Posterior cingulate gyrus (tissue), 11 donors: ENCODE measurements around the gene ARHGEF11.

ENCODE experiments used
- DNase-seq, 10 donors: peaks; one replicate each; pipeline versions ENCODE4 v3.0.0 to v3.0.0-alpha.2; 2020 to 2021; ENCODE audit warnings: mixed read lengths in 3 of 10
- intact Hi-C: fragments of 100-400 bp; cut with DNase I; formaldehyde crosslinking; loops from one replicate; pipeline ENCODE4 v1.15.1; 2023

The ARHGEF11 gene

GRCh38 chr1:156889802-156890580 lies 155.6 kb downstream of the ARHGEF11 start:
- intact Hi-C loops = loop anchor here (5.0 to 10.0 kb wide), 2 partner anchors 55 to 93 kb away; no protein-coding TSS in a partner anchor
- DNase-seq = peak; percentile 59 to 97 (median 83)

GRCh38 chr1:156887734-156888133 lies 157.8 kb downstream of the ARHGEF11 start:
- DNase-seq = no peak
- intact Hi-C loops = no loop called here

- intact Hi-C loops = no loop called here
- DNase-seq = no peak
Measured at GRCh38 chr1:156887317-156887716, 158.2 kb downstream of the ARHGEF11 start.

- intact Hi-C loops = no loop called here
- DNase-seq = no peak
Measured at GRCh38 chr1:156886583-156887281, 158.8 kb downstream of the ARHGEF11 start.

- no peak for DNase-seq
- intact Hi-C loops = no loop called here
Measured at GRCh38 chr1:156885880-156886355, 159.6 kb downstream of the ARHGEF11 start.

- DNase-seq = no peak
- intact Hi-C loops = no loop called here
Measured at GRCh38 chr1:156885314-156885713, 160.2 kb downstream of the ARHGEF11 start.
